ENCODE measurements around the gene CDKAL1. TPM values are rescaled to one million over a fixed set of nuclear protein-coding genes. Genes with fewer than 3 reads are reported as not detected.

CDKAL1 gene
- total and polyA plus RNA-seq, 10 donors: 4.8 to 26.9 (median 20.1) TPM

DNA sequence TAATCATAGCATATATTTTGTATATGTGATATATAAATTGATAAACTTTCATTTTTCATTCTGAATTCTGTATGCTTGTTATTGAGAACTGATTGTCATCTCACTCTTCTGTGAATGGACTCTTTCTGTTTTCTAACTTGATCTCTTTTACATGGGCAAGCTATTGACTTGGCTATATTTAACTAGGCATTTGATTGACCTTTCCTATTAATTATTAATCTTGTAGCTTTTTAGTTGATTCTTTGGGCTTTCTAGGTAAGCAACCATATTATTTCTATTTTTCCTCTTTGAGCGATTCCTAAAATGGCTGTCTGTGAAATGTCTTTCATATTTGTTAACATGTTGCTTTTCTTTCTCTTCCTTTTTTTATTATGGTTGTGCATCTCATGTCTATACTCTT lies 347.1 kb downstream of the CDKAL1 start:
- Histone ChIP-seq H3K4me3 (no peak overlapping the region), H3K9me3 (peaks cover 0 to 46% (median 33%) of the 10 kb centered on the region in 8 donors), H3K36me3 (peaks cover 0 to 9% (median 0%) of the 10 kb centered on the region in 6 donors), H3K4me1 (no peaks in the 10 kb centered on the region), H3K27ac (no peak overlapping the region), H3K27me3 (replicated peaks in 1 of 7) (no peaks in the 10 kb centered on the region)
- TF ChIP-seq POLR2A (IDR thresholded peaks at IDR 0.05) (no peak), POLR2AphosphoS5 (IDR thresholded peaks at IDR 0.05) (no peak)
- TF ChIP-seq, protein P1, sequence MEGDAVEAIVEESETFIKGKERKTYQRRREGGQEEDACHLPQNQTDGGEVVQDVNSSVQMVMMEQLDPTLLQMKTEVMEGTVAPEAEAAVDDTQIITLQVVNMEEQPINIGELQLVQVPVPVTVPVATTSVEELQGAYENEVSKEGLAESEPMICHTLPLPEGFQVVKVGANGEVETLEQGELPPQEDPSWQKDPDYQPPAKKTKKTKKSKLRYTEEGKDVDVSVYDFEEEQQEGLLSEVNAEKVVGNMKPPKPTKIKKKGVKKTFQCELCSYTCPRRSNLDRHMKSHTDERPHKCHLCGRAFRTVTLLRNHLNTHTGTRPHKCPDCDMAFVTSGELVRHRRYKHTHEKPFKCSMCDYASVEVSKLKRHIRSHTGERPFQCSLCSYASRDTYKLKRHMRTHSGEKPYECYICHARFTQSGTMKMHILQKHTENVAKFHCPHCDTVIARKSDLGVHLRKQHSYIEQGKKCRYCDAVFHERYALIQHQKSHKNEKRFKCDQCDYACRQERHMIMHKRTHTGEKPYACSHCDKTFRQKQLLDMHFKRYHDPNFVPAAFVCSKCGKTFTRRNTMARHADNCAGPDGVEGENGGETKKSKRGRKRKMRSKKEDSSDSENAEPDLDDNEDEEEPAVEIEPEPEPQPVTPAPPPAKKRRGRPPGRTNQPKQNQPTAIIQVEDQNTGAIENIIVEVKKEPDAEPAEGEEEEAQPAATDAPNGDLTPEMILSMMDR (IDR thresholded peaks at IDR 0.05 in 8 of 11, conservative IDR thresholded peaks at IDR 0.05 in 3 of 11): no peak
- DNase-seq: no peak
- intact Hi-C loops (cut with DNase I; ENCODE audit: low total_unique reads): no loop called here
- 94 to 100% (median 97%) methylated on average over 1 of the region's 1 CpG for WGBS, 5 donors

DNA sequence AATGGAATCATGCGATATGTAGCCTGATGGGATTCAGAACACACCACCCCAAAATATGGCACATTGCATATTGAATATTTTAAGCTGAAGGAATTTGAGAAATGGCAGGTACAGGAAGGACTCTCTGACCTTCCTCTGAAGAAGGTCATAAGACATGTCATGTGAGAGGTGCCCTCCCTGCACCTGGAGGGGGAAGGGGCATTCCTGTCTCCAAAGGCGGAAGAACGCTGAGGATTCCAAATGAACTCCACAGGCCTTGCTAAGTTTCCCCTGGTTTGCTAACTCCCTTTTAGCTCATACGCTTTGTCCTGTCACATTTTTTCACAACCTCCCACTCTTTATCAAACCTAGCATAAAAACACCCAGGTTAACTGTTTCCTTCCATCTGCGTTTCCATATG lies 347.8 kb downstream of the CDKAL1 start:
- peaks cover 0 to 9% (median 0%) of the 10 kb centered on the region in 6 donors for H3K36me3 ChIP-seq
- H3K27ac ChIP-seq: no peak overlapping the region
- no peaks in the 10 kb centered on the region for H3K27me3 ChIP-seq (replicated peaks in 1 of 7)
- WGBS, 5 donors: 95 to 99% (median 96%) methylated on average over 5 of the region's 5 CpGs
- H3K4me3 ChIP-seq: no peak overlapping the region
- TF ChIP-seq, protein P1 (IDR thresholded peaks at IDR 0.05 in 8 of 11, conservative IDR thresholded peaks at IDR 0.05 in 3 of 11): no peak
- no peak for TF ChIP-seq POLR2AphosphoS5 (IDR thresholded peaks at IDR 0.05)
- no peak for TF ChIP-seq POLR2A (IDR thresholded peaks at IDR 0.05)
- intact Hi-C loops (cut with DNase I; ENCODE audit: low total_unique reads): no loop called here
- H3K9me3 ChIP-seq: peaks cover 0 to 52% (median 36%) of the 10 kb centered on the region in 8 donors
- H3K4me1 ChIP-seq: no peaks in the 10 kb centered on the region
- DNase-seq: no peak

DNA sequence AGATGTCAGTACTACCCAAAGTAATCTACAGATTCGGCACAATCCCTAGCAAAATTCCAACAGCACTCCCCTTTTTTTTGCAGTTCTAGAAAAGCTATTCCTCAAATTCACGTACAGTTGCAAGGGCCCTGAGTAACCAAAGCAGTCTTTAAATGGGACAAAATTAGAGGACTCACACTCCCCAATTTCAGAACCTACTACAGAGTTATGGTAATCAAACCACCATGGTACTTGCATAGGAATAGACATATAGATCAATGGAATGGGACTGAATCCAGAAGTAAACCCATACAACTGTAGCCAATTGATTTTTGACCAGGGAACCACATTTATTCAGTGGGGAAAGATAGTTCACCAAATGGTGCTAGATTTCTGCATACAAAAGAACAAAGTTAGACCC lies 350.8 kb downstream of the CDKAL1 start:
- peaks cover 0 to 67% (median 47%) of the 10 kb centered on the region in 8 donors for H3K9me3 ChIP-seq
- TF ChIP-seq POLR2A (IDR thresholded peaks at IDR 0.05) (no peak), POLR2AphosphoS5 (IDR thresholded peaks at IDR 0.05) (no peak)
- TF ChIP-seq, protein P1 (IDR thresholded peaks at IDR 0.05 in 8 of 11, conservative IDR thresholded peaks at IDR 0.05 in 3 of 11): no peak
- H3K4me3 ChIP-seq: no peak overlapping the region
- no peaks in the 10 kb centered on the region for H3K4me1 ChIP-seq
- H3K36me3 ChIP-seq: peaks cover 0 to 9% (median 0%) of the 10 kb centered on the region in 6 donors
- H3K27ac ChIP-seq: no peak overlapping the region
- no peaks in the 10 kb centered on the region for H3K27me3 ChIP-seq (replicated peaks in 1 of 7)
- no peak for DNase-seq
- intact Hi-C loops (cut with DNase I; ENCODE audit: low total_unique reads): no loop called here
- WGBS, 5 donors: 94 to 99% (median 98%) methylated on average over 2 of the region's 2 CpGs

DNA sequence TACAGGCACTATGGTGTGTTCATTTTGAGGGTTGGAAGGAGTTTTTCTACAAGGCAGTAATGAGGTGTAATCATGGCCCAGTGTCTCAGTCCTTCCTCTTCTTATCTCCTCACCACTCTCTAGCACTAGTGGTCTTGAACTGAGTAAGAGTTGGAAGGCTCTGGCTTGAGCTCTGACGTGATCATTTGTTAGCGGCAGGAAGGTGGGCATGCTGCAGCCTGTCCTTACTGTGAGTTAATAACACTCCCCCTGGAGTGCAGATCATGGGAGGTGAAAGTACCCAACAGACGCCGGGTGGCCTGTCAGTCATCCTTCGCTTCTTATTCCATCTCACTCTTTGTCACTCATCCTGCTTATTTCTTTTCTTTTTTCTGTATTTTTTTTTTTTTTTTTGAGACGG lies 356.9 kb downstream of the CDKAL1 start:
- no peaks in the 10 kb centered on the region for H3K27me3 ChIP-seq (replicated peaks in 1 of 7)
- no peak for DNase-seq
- no peak overlapping the region for H3K27ac ChIP-seq
- no peak overlapping the region for H3K4me3 ChIP-seq
- intact Hi-C loops (cut with DNase I; ENCODE audit: low total_unique reads): no loop called here
- WGBS, 5 donors: 90 to 95% (median 94%) methylated on average over 6 of the region's 6 CpGs
- H3K4me1 ChIP-seq: no peaks in the 10 kb centered on the region
- peaks cover 0 to 2% (median 0%) of the 10 kb centered on the region in 6 donors for H3K36me3 ChIP-seq
- TF ChIP-seq, protein P1 (IDR thresholded peaks at IDR 0.05 in 8 of 11, conservative IDR thresholded peaks at IDR 0.05 in 3 of 11): no peak
- TF ChIP-seq POLR2AphosphoS5 (IDR thresholded peaks at IDR 0.05) (no peak), POLR2A (IDR thresholded peaks at IDR 0.05) (no peak)
- H3K9me3 ChIP-seq: peaks cover 0 to 23% (median 15%) of the 10 kb centered on the region in 8 donors

Data from spleen (tissue), 11 donors.